Measurements from ENCODE around the gene HSPA2.
A peak's percentile ranks its signal among the peaks of the same experiment; 100 is the strongest.
"Not testable (repeated sequence)": the region's sequence is repeated elsewhere in the genome, so short reads cannot be mapped to it uniquely, and the experiment has no call there.

The HSPA2 gene

GRCh38 chr14:64561631-64562030 is 21.1 kb downstream of the HSPA2 start:
- DNase-seq = no peak
- no peak overlapping the region for H3K4me3 Mint-ChIP-seq
- peaks cover 10% of the 10 kb centered on the region for H3K27me3 Mint-ChIP-seq (ENCODE audit: low read depth, poor library complexity)
- no peaks in the 10 kb centered on the region for H3K36me3 Mint-ChIP-seq (ENCODE audit: low read depth)
- H3K9me3 Mint-ChIP-seq = no peaks in the 10 kb centered on the region
- peak overlapping the region; percentile 71 for H3K27ac Mint-ChIP-seq
- peaks cover 20% of the 10 kb centered on the region for H3K4me1 Mint-ChIP-seq
- TF ChIP-seq, protein P1, sequence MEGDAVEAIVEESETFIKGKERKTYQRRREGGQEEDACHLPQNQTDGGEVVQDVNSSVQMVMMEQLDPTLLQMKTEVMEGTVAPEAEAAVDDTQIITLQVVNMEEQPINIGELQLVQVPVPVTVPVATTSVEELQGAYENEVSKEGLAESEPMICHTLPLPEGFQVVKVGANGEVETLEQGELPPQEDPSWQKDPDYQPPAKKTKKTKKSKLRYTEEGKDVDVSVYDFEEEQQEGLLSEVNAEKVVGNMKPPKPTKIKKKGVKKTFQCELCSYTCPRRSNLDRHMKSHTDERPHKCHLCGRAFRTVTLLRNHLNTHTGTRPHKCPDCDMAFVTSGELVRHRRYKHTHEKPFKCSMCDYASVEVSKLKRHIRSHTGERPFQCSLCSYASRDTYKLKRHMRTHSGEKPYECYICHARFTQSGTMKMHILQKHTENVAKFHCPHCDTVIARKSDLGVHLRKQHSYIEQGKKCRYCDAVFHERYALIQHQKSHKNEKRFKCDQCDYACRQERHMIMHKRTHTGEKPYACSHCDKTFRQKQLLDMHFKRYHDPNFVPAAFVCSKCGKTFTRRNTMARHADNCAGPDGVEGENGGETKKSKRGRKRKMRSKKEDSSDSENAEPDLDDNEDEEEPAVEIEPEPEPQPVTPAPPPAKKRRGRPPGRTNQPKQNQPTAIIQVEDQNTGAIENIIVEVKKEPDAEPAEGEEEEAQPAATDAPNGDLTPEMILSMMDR (IDR thresholded peaks at IDR 0.05) = no peak

- TF ChIP-seq, protein P1 (IDR thresholded peaks at IDR 0.05) = no peak
- Mint-ChIP-seq H3K4me3 (no peak overlapping the region), H3K4me1 (peaks cover 28% of the 10 kb centered on the region), H3K36me3 (ENCODE audit: low read depth) (no peaks in the 10 kb centered on the region), H3K27ac (no peak overlapping the region), H3K27me3 (ENCODE audit: low read depth, poor library complexity) (peaks cover 10% of the 10 kb centered on the region), H3K9me3 (no peaks in the 10 kb centered on the region)
- no peak for DNase-seq
These were observed 21.9 kb downstream of the HSPA2 start for GRCh38 chr14:64562436-64562835.

- DNase-seq = no peak
- Mint-ChIP-seq H3K36me3 (ENCODE audit: low read depth) (no peaks in the 10 kb centered on the region), H3K27ac (no peak overlapping the region), H3K9me3 (no peaks in the 10 kb centered on the region), H3K27me3 (ENCODE audit: low read depth, poor library complexity) (peaks cover 3% of the 10 kb centered on the region), H3K4me3 (no peak overlapping the region), H3K4me1 (peaks cover 34% of the 10 kb centered on the region)
- TF ChIP-seq, protein P1 (IDR thresholded peaks at IDR 0.05) = no peak
These were observed 23.2 kb downstream of the HSPA2 start for GRCh38 chr14:64563696-64564095.

DNA sequence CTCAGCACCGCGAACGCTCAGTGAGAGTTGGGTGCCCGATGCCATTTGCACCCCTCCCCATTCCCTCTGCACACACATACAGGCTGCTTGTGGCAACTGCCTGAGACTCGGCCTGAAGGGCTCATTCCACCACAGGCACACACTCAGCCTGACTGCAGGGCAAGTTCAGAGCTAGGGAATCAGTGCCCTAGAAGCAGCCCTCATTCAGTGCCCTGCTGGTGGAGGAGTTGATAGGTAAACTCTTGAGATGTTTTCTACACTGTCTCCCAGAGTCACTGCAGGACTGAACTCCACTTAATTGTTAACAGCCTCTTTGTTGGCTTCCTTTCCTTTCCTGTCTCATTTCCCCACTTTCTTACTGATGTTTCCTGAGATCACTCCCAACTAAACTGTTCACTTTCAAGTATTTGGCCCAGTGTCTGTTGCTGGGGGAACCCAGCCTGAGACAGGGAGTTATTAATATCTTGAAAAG is 26.1 kb downstream of the HSPA2 start:
- Mint-ChIP-seq H3K36me3 (ENCODE audit: low read depth) (no peaks in the 10 kb centered on the region), H3K27me3 (ENCODE audit: low read depth, poor library complexity) (peaks cover 6% of the 10 kb centered on the region), H3K27ac (peak overlapping the region; percentile 82), H3K4me3 (no peak overlapping the region), H3K4me1 (peaks cover 25% of the 10 kb centered on the region), H3K9me3 (no peaks in the 10 kb centered on the region)
- no peak for DNase-seq
- TF ChIP-seq, protein P1 (IDR thresholded peaks at IDR 0.05) = no peak

GRCh38 chr14:64569138-64569631 is 28.6 kb downstream of the HSPA2 start:
- Mint-ChIP-seq H3K36me3 (ENCODE audit: low read depth) (no peaks in the 10 kb centered on the region), H3K27me3 (ENCODE audit: low read depth, poor library complexity) (peaks cover 6% of the 10 kb centered on the region), H3K4me1 (peaks cover 23% of the 10 kb centered on the region), H3K4me3 (no peak overlapping the region), H3K27ac (no peak overlapping the region), H3K9me3 (no peaks in the 10 kb centered on the region)
- no peak for DNase-seq
- TF ChIP-seq, protein P1 (IDR thresholded peaks at IDR 0.05) = no peak

DNA sequence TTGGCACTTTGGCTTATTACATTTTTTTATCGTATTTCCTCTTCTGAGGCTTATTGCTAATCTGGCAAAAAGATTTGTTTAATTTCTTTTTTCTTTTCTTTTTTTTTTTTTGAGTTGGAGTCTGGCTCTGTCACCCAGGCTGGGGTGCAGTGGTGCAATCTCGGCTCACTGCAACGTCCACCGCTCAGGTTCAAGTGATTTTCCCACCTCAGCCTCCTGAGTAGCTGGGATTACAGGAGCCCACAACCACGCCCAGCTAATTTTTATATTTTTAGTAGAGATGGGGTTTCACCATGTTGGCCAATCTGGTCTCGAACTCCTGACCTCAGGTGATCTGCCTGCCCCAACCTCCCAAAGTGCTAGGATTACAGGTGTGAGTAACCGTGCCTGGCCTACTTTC is 29.1 kb downstream of the HSPA2 start:
- H3K27ac Mint-ChIP-seq; H3K36me3 Mint-ChIP-seq (ENCODE audit: low read depth); H3K9me3 Mint-ChIP-seq; H3K4me3 Mint-ChIP-seq; H3K27me3 Mint-ChIP-seq (ENCODE audit: low read depth, poor library complexity); DNase-seq: not testable (repeated sequence)
- peaks cover 26% of the 10 kb centered on the region for H3K4me1 Mint-ChIP-seq

All from nephron progenitor cell (in vitro differentiated cells).